ENCODE measurements around the gene BOC. TPM values are rescaled to one million over a fixed set of nuclear protein-coding genes. Genes with fewer than 3 reads are reported as not detected.
A peak's percentile ranks its signal among the peaks of the same experiment; 100 is the strongest.

The BOC gene
- total RNA-seq, 1 experiment from 2014 or later: 7.3 TPM

- ATAC-seq (peak; percentile 25), DNase-seq (peak; percentile 23)
- TSS peak; percentile 26 for BruUV-seq (replicated peaks)
- peak overlapping the region; percentile 43 for H3K9ac ChIP-seq (ENCODE audit: low read length)
- H4K20me1 ChIP-seq (ENCODE audit: low read length): no peaks in the 10 kb centered on the region
- H3K79me2 ChIP-seq (ENCODE audit: low read length): no peaks in the 10 kb centered on the region
- no peaks in the 10 kb centered on the region for H3K9me3 ChIP-seq (ENCODE audit: low read length)
- ChIA-PET CTCF (no interaction called here), POLR2A (ENCODE audit: unreplicated experiment) (no interaction called here)
- H2AFZ ChIP-seq (ENCODE audit: low read length): peak overlapping the region; percentile 83
- peak overlapping the region; percentile 97 for H3K4me2 ChIP-seq (ENCODE audit: low read length)
- H3K9me2 ChIP-seq (replicated peaks; ENCODE audit: low read length): no peaks in the 10 kb centered on the region
- intact Hi-C loops (cut with micrococcal nuclease): loop anchor here (1.0 to 2.0 kb wide), 4 partner anchors 64 to 161 kb away; no protein-coding TSS in a partner anchor
- peak overlapping the region; percentile 86 for H3K4me3 ChIP-seq (ENCODE audit: low read length)
- peaks cover 7% of the 10 kb centered on the region for H3K4me1 ChIP-seq (ENCODE audit: insufficient read depth, low read length)
- H3K27me3 ChIP-seq (ENCODE audit: low read length): no peaks in the 10 kb centered on the region
- H3K27ac ChIP-seq (ENCODE audit: low read length): no peak overlapping the region
- no peaks in the 10 kb centered on the region for H3K36me3 ChIP-seq (ENCODE audit: low read depth, low read length)
- TF ChIP-seq EZH2phosphoT487 (IDR thresholded peaks at IDR 0.05; ENCODE audit: borderline replicate concordance, low read length) (no peak), CTCF (conservative IDR thresholded peaks at IDR 0.05; ENCODE audit: low read depth, low read length) (no peak)
- H3F3A ChIP-seq (ENCODE audit: low read length, unreplicated experiment): no peaks in the 10 kb centered on the region
Observed at GRCh38 chr3:113212150-113212843, 940 bp downstream of the BOC start.

- TF ChIP-seq EZH2phosphoT487 (IDR thresholded peaks at IDR 0.05; ENCODE audit: borderline replicate concordance, low read length): no peak
- TF ChIP-seq EZH2 (IDR thresholded peaks at IDR 0.05; ENCODE audit: low read length, unreplicated experiment): no peak
- TF ChIP-seq CTCF (conservative IDR thresholded peaks at IDR 0.05; ENCODE audit: low read depth, low read length): no peak
- peak overlapping the region; percentile 83 for H2AFZ ChIP-seq (ENCODE audit: low read length)
- H3F3A ChIP-seq (ENCODE audit: low read length, unreplicated experiment): no peaks in the 10 kb centered on the region
- no peak overlapping the region for H3K27ac ChIP-seq (ENCODE audit: low read length)
- H4K20me1 ChIP-seq (ENCODE audit: low read length): no peaks in the 10 kb centered on the region
- H3K27me3 ChIP-seq (ENCODE audit: low read length): no peaks in the 10 kb centered on the region
- H3K4me2 ChIP-seq (ENCODE audit: low read length): peak overlapping the region; percentile 97
- H3K4me1 ChIP-seq (ENCODE audit: insufficient read depth, low read length): peaks cover 7% of the 10 kb centered on the region
- ATAC-seq: no peak
- no peaks in the 10 kb centered on the region for H3K9me2 ChIP-seq (replicated peaks; ENCODE audit: low read length)
- no peaks in the 10 kb centered on the region for H3K79me2 ChIP-seq (ENCODE audit: low read length)
- ChIA-PET CTCF (no interaction called here), POLR2A (ENCODE audit: unreplicated experiment) (no interaction called here)
- H3K9me3 ChIP-seq (ENCODE audit: low read length): no peaks in the 10 kb centered on the region
- peak overlapping the region; percentile 86 for H3K4me3 ChIP-seq (ENCODE audit: low read length)
- peak overlapping the region; percentile 43 for H3K9ac ChIP-seq (ENCODE audit: low read length)
- no peak for DNase-seq
- no TSS peak for BruUV-seq (replicated peaks)
- H3K36me3 ChIP-seq (ENCODE audit: low read depth, low read length): no peaks in the 10 kb centered on the region
- intact Hi-C loops (cut with micrococcal nuclease): loop anchor here (1.0 to 2.0 kb wide), 4 partner anchors 63 to 162 kb away; no protein-coding TSS in a partner anchor
Observed at GRCh38 chr3:113212844-113213375, 1.6 kb downstream of the BOC start.
